ENCODE measurements around the gene STRADB.
"Not testable (repeated sequence)": the region's sequence is repeated elsewhere in the genome, so short reads cannot be mapped to it uniquely, and the experiment has no call there.

STRADB gene

DNA sequence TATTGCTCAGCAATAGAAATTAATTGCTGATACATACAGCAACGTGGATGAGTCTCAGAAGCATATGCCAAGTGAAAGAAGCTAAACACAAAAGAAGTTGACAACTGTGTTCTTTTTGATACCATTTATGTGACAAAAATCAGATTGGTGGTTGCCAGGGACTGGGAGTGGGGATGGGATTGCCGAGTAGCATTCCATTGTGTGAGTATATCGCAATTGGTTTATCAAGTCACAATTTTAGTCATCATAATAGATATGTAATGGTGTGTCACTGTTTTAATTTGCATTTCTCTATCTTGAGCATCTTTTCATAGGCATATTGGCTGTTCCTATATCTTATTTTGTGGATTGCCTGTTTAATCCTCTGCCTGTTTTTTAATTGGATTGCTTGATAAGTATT lies 20.9 kb downstream of the STRADB start:
- no peak for TF ChIP-seq CTCF (IDR thresholded peaks at IDR 0.05)
- Histone ChIP-seq H3K36me3 (ENCODE audit: control insufficient read depth, insufficient read depth, low read length) (no peaks in the 10 kb centered on the region), H3K4me2 (ENCODE audit: low read length) (no peak overlapping the region), H3K9me3 (ENCODE audit: control insufficient read depth, low read length) (no peaks in the 10 kb centered on the region), H3K27me3 (ENCODE audit: control insufficient read depth, insufficient read depth, low read length) (no peaks in the 10 kb centered on the region), H2AFZ (no peak overlapping the region), H3K27ac (no peak overlapping the region), H3K9ac (no peak overlapping the region), H3K4me3 (ENCODE audit: low read depth, low read length) (no peak overlapping the region), H3K4me1 (no peaks in the 10 kb centered on the region), H3K79me2 (no peaks in the 10 kb centered on the region)

DNA sequence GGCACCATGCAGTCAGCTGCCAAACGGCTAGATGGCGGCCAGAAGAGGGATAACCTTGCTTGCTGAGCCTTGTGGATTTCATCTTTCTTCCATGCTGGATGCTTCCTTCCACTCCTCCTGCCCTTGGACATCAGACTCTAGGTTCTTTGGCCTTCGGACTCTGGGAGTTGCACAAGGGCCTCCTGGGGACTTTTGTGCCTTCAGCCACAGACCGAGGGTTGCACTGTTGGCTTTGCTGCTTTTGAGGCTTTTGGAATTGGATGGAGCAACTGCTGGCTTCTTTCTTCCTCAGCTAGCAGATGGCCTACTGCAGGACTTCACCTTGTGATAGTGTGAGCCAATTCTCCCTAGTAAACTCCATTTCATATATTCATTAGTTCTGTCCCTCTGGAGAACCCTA lies 31.0 kb downstream of the STRADB start:
- H3K27ac ChIP-seq: no peak overlapping the region
- H3K9ac ChIP-seq: no peak overlapping the region
- H3K4me3 ChIP-seq (ENCODE audit: low read depth, low read length): no peak overlapping the region
- H3K4me2 ChIP-seq (ENCODE audit: low read length): no peak overlapping the region
- H3K9me3 ChIP-seq (ENCODE audit: control insufficient read depth, low read length): no peaks in the 10 kb centered on the region
- H3K79me2 ChIP-seq: no peaks in the 10 kb centered on the region
- H3K4me1 ChIP-seq: no peaks in the 10 kb centered on the region
- H3K36me3 ChIP-seq (ENCODE audit: control insufficient read depth, insufficient read depth, low read length): no peaks in the 10 kb centered on the region
- TF ChIP-seq CTCF (IDR thresholded peaks at IDR 0.05): no peak
- H2AFZ ChIP-seq: no peak overlapping the region
- H3K27me3 ChIP-seq (ENCODE audit: control insufficient read depth, insufficient read depth, low read length): no peaks in the 10 kb centered on the region

DNA sequence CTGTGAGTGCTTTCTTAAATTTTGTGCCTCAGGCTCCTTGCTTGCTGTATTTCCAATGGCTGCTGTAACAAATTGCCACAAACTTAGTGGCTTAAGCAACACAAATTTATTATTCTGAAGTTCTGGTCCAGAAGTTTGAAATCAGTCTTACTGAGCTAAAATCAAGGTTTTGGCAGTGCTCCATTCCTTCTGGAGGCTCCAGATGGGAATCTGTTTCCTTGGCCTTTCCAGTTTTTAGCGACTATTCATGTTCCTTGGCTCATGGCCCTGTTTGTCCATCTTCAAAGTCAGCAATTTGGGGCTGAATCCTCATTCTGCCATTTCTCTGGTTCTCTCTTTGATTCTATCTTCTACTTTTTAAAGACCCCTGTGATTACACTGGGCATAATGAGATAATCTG lies 31.8 kb downstream of the STRADB start:
- no peak overlapping the region for H3K9ac ChIP-seq
- no peaks in the 10 kb centered on the region for H3K27me3 ChIP-seq (ENCODE audit: control insufficient read depth, insufficient read depth, low read length)
- H3K4me3 ChIP-seq (ENCODE audit: low read depth, low read length): no peak overlapping the region
- H2AFZ ChIP-seq: no peak overlapping the region
- H3K36me3 ChIP-seq (ENCODE audit: control insufficient read depth, insufficient read depth, low read length): no peaks in the 10 kb centered on the region
- no peaks in the 10 kb centered on the region for H3K79me2 ChIP-seq
- no peaks in the 10 kb centered on the region for H3K4me1 ChIP-seq
- no peaks in the 10 kb centered on the region for H3K9me3 ChIP-seq (ENCODE audit: control insufficient read depth, low read length)
- H3K27ac ChIP-seq: no peak overlapping the region
- no peak for TF ChIP-seq CTCF (IDR thresholded peaks at IDR 0.05)
- H3K4me2 ChIP-seq (ENCODE audit: low read length): no peak overlapping the region

- H3K9ac ChIP-seq; H3K4me2 ChIP-seq (ENCODE audit: low read length); H3K4me3 ChIP-seq (ENCODE audit: low read depth, low read length); H2AFZ ChIP-seq; H3K36me3 ChIP-seq (ENCODE audit: control insufficient read depth, insufficient read depth, low read length); H3K9me3 ChIP-seq (ENCODE audit: control insufficient read depth, low read length); H3K27me3 ChIP-seq (ENCODE audit: control insufficient read depth, insufficient read depth, low read length); H3K27ac ChIP-seq; H3K4me1 ChIP-seq; H3K79me2 ChIP-seq: not testable (repeated sequence)
Observed at GRCh38 chr2:201483758-201484157, 32.2 kb downstream of the STRADB start.

- no peak overlapping the region for H3K4me3 ChIP-seq (ENCODE audit: low read depth, low read length)
- no peak overlapping the region for H3K27ac ChIP-seq
- no peaks in the 10 kb centered on the region for H3K9me3 ChIP-seq (ENCODE audit: control insufficient read depth, low read length)
- TF ChIP-seq CTCF (IDR thresholded peaks at IDR 0.05): no peak
- H3K4me1 ChIP-seq: no peaks in the 10 kb centered on the region
- no peak overlapping the region for H3K4me2 ChIP-seq (ENCODE audit: low read length)
- H3K79me2 ChIP-seq: no peaks in the 10 kb centered on the region
- H2AFZ ChIP-seq: no peak overlapping the region
- no peaks in the 10 kb centered on the region for H3K36me3 ChIP-seq (ENCODE audit: control insufficient read depth, insufficient read depth, low read length)
- H3K27me3 ChIP-seq (ENCODE audit: control insufficient read depth, insufficient read depth, low read length): no peaks in the 10 kb centered on the region
- no peak overlapping the region for H3K9ac ChIP-seq
Observed at GRCh38 chr2:201484805-201485204, 33.3 kb downstream of the STRADB start.
